ENCODE data around the gene SCYGR1. TPM values are rescaled to one million over a fixed set of nuclear protein-coding genes. Genes with fewer than 3 reads are reported as not detected.

The SCYGR1 gene
- total RNA-seq, 1 experiment from 2014 or later, result not detected

- no peaks in the 10 kb centered on the region for H3K27me3 ChIP-seq (ENCODE audit: insufficient read depth, low read depth)
- no peak overlapping the region for H2AFZ ChIP-seq
- no peaks in the 10 kb centered on the region for H3K36me3 ChIP-seq (ENCODE audit: low read depth)
- no peak overlapping the region for H3K4me2 ChIP-seq
- H3K4me3 ChIP-seq, result no peak overlapping the region
- peaks cover 17% of the 10 kb centered on the region; the same call in 1 of the 2 replicates for H3K4me1 ChIP-seq (replicated peaks; ENCODE audit: insufficient read depth)
- ChIA-PET POLR2A (ENCODE audit: unreplicated experiment) (no interaction called here), CTCF (no interaction called here)
- H3K27ac ChIP-seq, result peak overlapping the region; percentile 4; the same call in 1 of the 2 replicates
- BruUV-seq (replicated peaks), result no TSS peak
- intact Hi-C loops (cut with micrococcal nuclease; ENCODE audit: unreplicated experiment), result no loop called here
- H3F3A ChIP-seq (ENCODE audit: insufficient read depth, low read depth), result peaks cover 13% of the 10 kb centered on the region; the same call in 1 of the 2 replicates
- H3K79me2 ChIP-seq (ENCODE audit: low read depth), result no peaks in the 10 kb centered on the region
- no peaks in the 10 kb centered on the region for H4K20me1 ChIP-seq (ENCODE audit: insufficient read depth)
- no peaks in the 10 kb centered on the region for H3K9me2 ChIP-seq (ENCODE audit: insufficient read depth)
- no peak for DNase-seq
- H3K9me3 ChIP-seq (ENCODE audit: insufficient read depth, low read depth), result no peaks in the 10 kb centered on the region
- TF ChIP-seq CTCF (conservative IDR thresholded peaks at IDR 0.05) (no peak), EZH2 (IDR thresholded peaks at IDR 0.05; ENCODE audit: low read depth) (no peak)
Measured at GRCh38 chr2:227376656-227377396, 10.9 kb downstream of the SCYGR1 start.

GRCh38 chr2:227374158-227374557, 13.6 kb downstream of the SCYGR1 start:
- H3K27ac ChIP-seq, result no peak overlapping the region
- no peaks in the 10 kb centered on the region for H3K27me3 ChIP-seq (ENCODE audit: insufficient read depth, low read depth)
- H3F3A ChIP-seq (ENCODE audit: insufficient read depth, low read depth), result peaks cover 13% of the 10 kb centered on the region; the same call in 1 of the 2 replicates
- no peak overlapping the region for H3K4me3 ChIP-seq
- H3K4me1 ChIP-seq (replicated peaks; ENCODE audit: insufficient read depth), result peaks cover 23% of the 10 kb centered on the region; the same call in 1 of the 2 replicates
- H2AFZ ChIP-seq, result no peak overlapping the region
- H3K36me3 ChIP-seq (ENCODE audit: low read depth), result no peaks in the 10 kb centered on the region
- no peak for DNase-seq
- intact Hi-C loops (cut with micrococcal nuclease; ENCODE audit: unreplicated experiment), result no loop called here
- H4K20me1 ChIP-seq (ENCODE audit: insufficient read depth), result no peaks in the 10 kb centered on the region
- no peaks in the 10 kb centered on the region for H3K79me2 ChIP-seq (ENCODE audit: low read depth)
- TF ChIP-seq CTCF (conservative IDR thresholded peaks at IDR 0.05) (no peak), EZH2 (IDR thresholded peaks at IDR 0.05; ENCODE audit: low read depth) (no peak)
- H3K4me2 ChIP-seq, result no peak overlapping the region
- CTCF ChIA-PET, result interaction anchor here (0.7 kb wide), 1 partner anchor 221 kb away, joined by 3 read pairs; no protein-coding TSS in a partner anchor
- no peaks in the 10 kb centered on the region for H3K9me3 ChIP-seq (ENCODE audit: insufficient read depth, low read depth)
- BruUV-seq (replicated peaks), result no TSS peak
- POLR2A ChIA-PET (ENCODE audit: unreplicated experiment), result no interaction called here
- no peaks in the 10 kb centered on the region for H3K9me2 ChIP-seq (ENCODE audit: insufficient read depth)

- H3K36me3 ChIP-seq (ENCODE audit: low read depth), result no peaks in the 10 kb centered on the region
- BruUV-seq (replicated peaks), result no TSS peak
- no peak overlapping the region for H3K4me2 ChIP-seq
- H3F3A ChIP-seq (ENCODE audit: insufficient read depth, low read depth), result peaks cover 5% of the 10 kb centered on the region; the same call in 1 of the 2 replicates
- H3K4me3 ChIP-seq, result no peak overlapping the region
- H3K4me1 ChIP-seq (replicated peaks; ENCODE audit: insufficient read depth), result peaks cover 15% of the 10 kb centered on the region; the same call in 1 of the 2 replicates
- ChIA-PET CTCF (interaction anchor here (0.7 kb wide), 1 partner anchor 220 kb away, joined by 3 read pairs; no protein-coding TSS in a partner anchor), POLR2A (ENCODE audit: unreplicated experiment) (no interaction called here)
- no peak for DNase-seq
- no peaks in the 10 kb centered on the region for H3K27me3 ChIP-seq (ENCODE audit: insufficient read depth, low read depth)
- H2AFZ ChIP-seq, result no peak overlapping the region
- H4K20me1 ChIP-seq (ENCODE audit: insufficient read depth), result no peaks in the 10 kb centered on the region
- no peak overlapping the region for H3K27ac ChIP-seq
- H3K9me3 ChIP-seq (ENCODE audit: insufficient read depth, low read depth), result no peaks in the 10 kb centered on the region
- no peaks in the 10 kb centered on the region for H3K9me2 ChIP-seq (ENCODE audit: insufficient read depth)
- H3K79me2 ChIP-seq (ENCODE audit: low read depth), result no peaks in the 10 kb centered on the region
- no peak for TF ChIP-seq CTCF (conservative IDR thresholded peaks at IDR 0.05)
- no peak for TF ChIP-seq EZH2 (IDR thresholded peaks at IDR 0.05; ENCODE audit: low read depth)
- intact Hi-C loops (cut with micrococcal nuclease; ENCODE audit: unreplicated experiment), result no loop called here
Measured at GRCh38 chr2:227373389-227373788, 14.4 kb downstream of the SCYGR1 start.

Measured in PC-9 (cell line).